ENCODE data around the gene CLK3.
A peak's percentile ranks its signal among the peaks of the same experiment; 100 is the strongest.
"Not testable (repeated sequence)": the region's sequence is repeated elsewhere in the genome, so short reads cannot be mapped to it uniquely, and the experiment has no call there.

CLK3 gene

GRCh38 chr15:74657846-74658245 lies 42.2 kb downstream of the CLK3 start:
- Histone ChIP-seq H2BK5ac (ENCODE audit: low read depth, low read length, poor library complexity) (no peak overlapping the region), H2BK12ac (ENCODE audit: low read length) (no peak overlapping the region), H3K14ac (ENCODE audit: low read length) (no peak overlapping the region), H3K79me2 (ENCODE audit: control insufficient read depth, insufficient read depth, low read length, poor library complexity) (peaks cover 3% of the 10 kb centered on the region), H3K4me1 (ENCODE audit: control insufficient read depth in 1 of 2, insufficient read depth in 2 of 2, low read length in 2 of 2) (peaks cover 4 to 5% of the 10 kb centered on the region in 2 experiments), H3K9me3 (ENCODE audit: insufficient read depth, low read depth, low read length) (no peaks in the 10 kb centered on the region), H3K9ac (ENCODE audit: low read length) (no peak overlapping the region), H2BK120ac (ENCODE audit: insufficient read depth, low read length, poor library complexity) (no peak overlapping the region), H2AK5ac (ENCODE audit: low read length) (no peak overlapping the region), H3K18ac (ENCODE audit: low read length) (no peak overlapping the region), H3K27me3 (ENCODE audit: insufficient read depth, low read length) (no peaks in the 10 kb centered on the region), H3K23ac (ENCODE audit: low read length) (peak overlapping the region; percentile 86), H4K12ac (ENCODE audit: low read depth, low read length) (no peak overlapping the region), H3K4ac (ENCODE audit: low read depth, low read length) (no peak overlapping the region), H3K79me1 (ENCODE audit: low read length) (no peaks in the 10 kb centered on the region), H3K4me2 (ENCODE audit: low read length) (no peak overlapping the region), H3K27ac (ENCODE audit: low read depth, low read length) (no peak overlapping the region), H4K8ac (ENCODE audit: low read depth, low read length) (no peak overlapping the region), H3K36me3 (ENCODE audit: control insufficient read depth in 1 of 2, insufficient read depth in 2 of 2, low read length in 2 of 2) (peaks cover 3% of the 10 kb centered on the region in 2 experiments), H2AFZ (ENCODE audit: insufficient read depth, low read length, poor library complexity) (no peak overlapping the region), H3K4me3 (ENCODE audit: low read depth, low read length) (no peak overlapping the region), H4K91ac (ENCODE audit: low read depth, low read length) (no peak overlapping the region)
- WGBS (ENCODE audit: extremely low coverage, insufficient coverage, insufficient read length) = no CpG with 5 or more reads among the region's 3 CpGs
- no peak for DNase-seq

GRCh38 chr15:74661280-74661679 lies 45.6 kb downstream of the CLK3 start:
- not testable (repeated sequence) for H4K8ac ChIP-seq (ENCODE audit: low read depth, low read length); H3K9me3 ChIP-seq (ENCODE audit: insufficient read depth, low read depth, low read length); H3K14ac ChIP-seq (ENCODE audit: low read length); H2AK5ac ChIP-seq (ENCODE audit: low read length); H3K4ac ChIP-seq (ENCODE audit: low read depth, low read length); H3K4me3 ChIP-seq (ENCODE audit: low read depth, low read length); H3K27ac ChIP-seq (ENCODE audit: low read depth, low read length); H3K4me1 ChIP-seq (ENCODE audit: control insufficient read depth in 1 of 2, insufficient read depth in 2 of 2, low read length in 2 of 2); H2BK120ac ChIP-seq (ENCODE audit: insufficient read depth, low read length, poor library complexity); H3K79me1 ChIP-seq (ENCODE audit: low read length); H3K36me3 ChIP-seq (ENCODE audit: control insufficient read depth in 1 of 2, insufficient read depth in 2 of 2, low read length in 2 of 2); H2BK12ac ChIP-seq (ENCODE audit: low read length); H3K4me2 ChIP-seq (ENCODE audit: low read length); H3K79me2 ChIP-seq (ENCODE audit: control insufficient read depth, insufficient read depth, low read length, poor library complexity); H3K9ac ChIP-seq (ENCODE audit: low read length); DNase-seq; H4K12ac ChIP-seq (ENCODE audit: low read depth, low read length); H3K18ac ChIP-seq (ENCODE audit: low read length); H2BK5ac ChIP-seq (ENCODE audit: low read depth, low read length, poor library complexity); H3K23ac ChIP-seq (ENCODE audit: low read length); H3K27me3 ChIP-seq (ENCODE audit: insufficient read depth, low read length); H4K91ac ChIP-seq (ENCODE audit: low read depth, low read length); H2AFZ ChIP-seq (ENCODE audit: insufficient read depth, low read length, poor library complexity)
- whole genome bisulfite sequencing (ENCODE audit: extremely low coverage, insufficient coverage, insufficient read length) = no CpG with 5 or more reads among the region's 8 CpGs

GRCh38 chr15:74662064-74662860 lies 46.6 kb downstream of the CLK3 start:
- H2AK5ac ChIP-seq (ENCODE audit: low read length) = no peak overlapping the region
- DNase-seq = no peak
- H3K18ac ChIP-seq (ENCODE audit: low read length) = no peak overlapping the region
- no peak overlapping the region for H2AFZ ChIP-seq (ENCODE audit: insufficient read depth, low read length, poor library complexity)
- H3K4me1 ChIP-seq (ENCODE audit: control insufficient read depth in 1 of 2, insufficient read depth in 2 of 2, low read length in 2 of 2) = peaks cover 0 to 2% of the 10 kb centered on the region in 2 experiments
- no peak overlapping the region for H3K27ac ChIP-seq (ENCODE audit: low read depth, low read length)
- no peak overlapping the region for H2BK12ac ChIP-seq (ENCODE audit: low read length)
- H3K4me2 ChIP-seq (ENCODE audit: low read length) = no peak overlapping the region
- no peak overlapping the region for H2BK5ac ChIP-seq (ENCODE audit: low read depth, low read length, poor library complexity)
- no peaks in the 10 kb centered on the region for H3K79me1 ChIP-seq (ENCODE audit: low read length)
- no peaks in the 10 kb centered on the region for H3K27me3 ChIP-seq (ENCODE audit: insufficient read depth, low read length)
- H3K23ac ChIP-seq (ENCODE audit: low read length) = no peak overlapping the region
- H3K14ac ChIP-seq (ENCODE audit: low read length) = no peak overlapping the region
- H4K8ac ChIP-seq (ENCODE audit: low read depth, low read length) = no peak overlapping the region
- H3K36me3 ChIP-seq (ENCODE audit: control insufficient read depth in 1 of 2, insufficient read depth in 2 of 2, low read length in 2 of 2) = no peaks in the 10 kb centered on the region
- no CpG with 5 or more reads among the region's 4 CpGs for WGBS (ENCODE audit: extremely low coverage, insufficient coverage, insufficient read length)
- no peaks in the 10 kb centered on the region for H3K9me3 ChIP-seq (ENCODE audit: insufficient read depth, low read depth, low read length)
- H4K91ac ChIP-seq (ENCODE audit: low read depth, low read length) = no peak overlapping the region
- H2BK120ac ChIP-seq (ENCODE audit: insufficient read depth, low read length, poor library complexity) = no peak overlapping the region
- no peak overlapping the region for H3K9ac ChIP-seq (ENCODE audit: low read length)
- H3K4me3 ChIP-seq (ENCODE audit: low read depth, low read length) = no peak overlapping the region
- peaks cover under 1% of the 10 kb centered on the region for H3K79me2 ChIP-seq (ENCODE audit: control insufficient read depth, insufficient read depth, low read length, poor library complexity)
- H4K12ac ChIP-seq (ENCODE audit: low read depth, low read length) = no peak overlapping the region
- no peak overlapping the region for H3K4ac ChIP-seq (ENCODE audit: low read depth, low read length)

- Histone ChIP-seq H2AFZ (ENCODE audit: insufficient read depth, low read length, poor library complexity) (no peak overlapping the region), H4K12ac (ENCODE audit: low read depth, low read length) (no peak overlapping the region), H3K27ac (ENCODE audit: low read depth, low read length) (no peak overlapping the region), H4K91ac (ENCODE audit: low read depth, low read length) (no peak overlapping the region), H3K4me1 (ENCODE audit: control insufficient read depth in 1 of 2, insufficient read depth in 2 of 2, low read length in 2 of 2) (no peaks in the 10 kb centered on the region), H2AK5ac (ENCODE audit: low read length) (no peak overlapping the region), H3K36me3 (ENCODE audit: control insufficient read depth in 1 of 2, insufficient read depth in 2 of 2, low read length in 2 of 2) (no peaks in the 10 kb centered on the region), H2BK12ac (ENCODE audit: low read length) (no peak overlapping the region), H3K4me3 (ENCODE audit: low read depth, low read length) (no peak overlapping the region), H3K79me2 (ENCODE audit: control insufficient read depth, insufficient read depth, low read length, poor library complexity) (no peaks in the 10 kb centered on the region), H2BK120ac (ENCODE audit: insufficient read depth, low read length, poor library complexity) (no peak overlapping the region), H2BK5ac (ENCODE audit: low read depth, low read length, poor library complexity) (no peak overlapping the region), H3K27me3 (ENCODE audit: insufficient read depth, low read length) (no peaks in the 10 kb centered on the region), H3K9ac (ENCODE audit: low read length) (no peak overlapping the region), H3K23ac (ENCODE audit: low read length) (no peak overlapping the region), H3K4me2 (ENCODE audit: low read length) (no peak overlapping the region), H3K79me1 (ENCODE audit: low read length) (no peaks in the 10 kb centered on the region), H3K18ac (ENCODE audit: low read length) (no peak overlapping the region), H3K14ac (ENCODE audit: low read length) (no peak overlapping the region), H3K9me3 (ENCODE audit: insufficient read depth, low read depth, low read length) (no peaks in the 10 kb centered on the region), H4K8ac (ENCODE audit: low read depth, low read length) (no peak overlapping the region), H3K4ac (ENCODE audit: low read depth, low read length) (no peak overlapping the region)
- no peak for DNase-seq
- WGBS (ENCODE audit: extremely low coverage, insufficient coverage, insufficient read length) = no CpG with 5 or more reads among the region's 8 CpGs
These were observed 47.8 kb downstream of the CLK3 start for GRCh38 chr15:74663303-74664027.
